Measurements from ENCODE around the gene C3. TPM values are rescaled to one million over a fixed set of nuclear protein-coding genes. Genes with fewer than 3 reads are reported as not detected.

The C3 gene
- total RNA-seq, 1 experiment from 2014 or later: 7.0 TPM

DNA sequence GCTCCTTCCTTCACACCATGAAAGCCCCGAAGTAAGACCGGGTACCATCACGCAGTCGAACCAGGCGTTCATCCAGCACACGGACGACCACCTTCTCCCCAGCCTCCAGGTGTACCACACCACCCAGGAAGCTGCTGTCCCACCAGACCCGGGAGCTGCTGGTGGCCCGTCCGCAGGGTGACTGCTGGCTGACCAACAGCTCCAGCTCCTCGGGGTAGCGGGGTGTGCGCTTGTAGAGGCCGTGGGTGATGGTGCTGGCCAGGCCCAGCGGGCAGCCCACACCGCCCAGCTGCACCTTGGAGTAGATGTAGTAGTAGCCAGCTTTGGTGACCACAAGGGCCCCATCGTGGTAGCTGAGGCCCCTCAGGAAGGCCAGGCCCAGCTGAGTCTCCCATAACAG lies 55.5 kb downstream of the C3 start:
- intact Hi-C loops (cut with micrococcal nuclease): no loop called here
- no peak for ATAC-seq

DNA sequence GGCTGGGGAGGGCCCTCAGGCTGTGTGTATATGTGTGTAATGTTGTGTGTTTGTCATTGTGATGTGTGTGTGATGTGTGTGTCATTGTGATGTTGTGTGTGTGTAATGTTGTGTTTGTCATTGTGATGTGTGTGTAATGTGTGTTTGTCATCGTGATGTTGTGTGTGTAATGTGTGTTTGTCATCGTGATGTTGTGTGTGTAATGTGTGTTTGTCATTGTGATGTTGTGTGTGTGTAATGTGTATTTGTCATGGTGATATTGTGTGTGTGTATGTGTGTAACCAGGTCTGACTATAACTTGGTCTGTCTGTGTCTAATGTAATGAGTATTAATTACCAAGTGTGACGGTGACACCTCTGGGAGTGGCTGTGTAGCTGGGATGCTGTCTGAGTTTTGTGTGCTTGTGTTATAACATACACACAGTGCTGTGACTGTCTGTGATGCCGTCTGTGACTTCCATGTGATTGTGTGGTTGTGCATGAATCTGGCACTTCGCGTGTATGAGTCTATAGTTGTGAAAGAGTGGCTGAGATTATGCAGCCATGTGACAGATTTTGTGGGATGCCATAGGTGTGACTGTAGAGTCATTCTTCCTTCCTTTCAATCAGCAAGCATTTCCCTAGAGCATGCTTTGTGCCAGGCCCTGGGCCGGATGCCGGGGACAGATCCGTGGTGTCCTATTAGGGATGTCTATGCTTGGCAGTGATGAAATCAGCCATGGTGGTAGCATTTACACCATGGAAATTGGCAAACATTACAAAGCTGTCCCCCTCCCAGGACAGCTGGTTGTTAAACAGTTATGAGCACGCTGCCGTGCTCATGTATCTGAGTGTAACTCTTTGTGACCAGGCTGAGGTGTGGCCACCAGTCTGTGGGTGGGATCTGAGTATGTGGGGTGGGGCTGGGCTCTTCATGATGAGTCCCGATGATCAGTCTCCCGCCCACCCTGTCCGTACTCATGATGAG lies 56.9 kb downstream of the C3 start:
- BruUV-seq (replicated peaks): no TSS peak
- Histone ChIP-seq H3K9me3 (ENCODE audit: control insufficient read depth in 1 of 2, insufficient read depth in 1 of 2, low read depth in 1 of 2, low read length in 2 of 2) (no peaks in the 10 kb centered on the region), H4K20me1 (ENCODE audit: insufficient read depth) (no peaks in the 10 kb centered on the region), H3K27me3 (ENCODE audit: insufficient read depth, low read length) (no peaks in the 10 kb centered on the region), H2AFZ (ENCODE audit: low read depth, low read length, poor library complexity, severe bottlenecking) (no peak overlapping the region), H3K9me2 (ENCODE audit: insufficient read depth) (no peaks in the 10 kb centered on the region), H3K4me2 (ENCODE audit: low read length) (no peak overlapping the region), H3K36me3 (ENCODE audit: control insufficient read depth in 1 of 2, insufficient read depth in 2 of 2, low read length in 2 of 2) (no peaks in the 10 kb centered on the region), H3K27ac (ENCODE audit: low read depth, low read length) (no peak overlapping the region), H3K9ac (ENCODE audit: low read length) (no peak overlapping the region), H3K4me1 (ENCODE audit: control insufficient read depth in 1 of 2, insufficient read depth in 2 of 2, low read length in 2 of 2) (no peaks in the 10 kb centered on the region), H3K79me2 (ENCODE audit: insufficient read depth, low read length) (no peaks in the 10 kb centered on the region), H3K4me3 (replicated peaks in 1 of 2; ENCODE audit: low read depth in 1 of 2, low read length in 2 of 2) (no peak overlapping the region)
- no peak for ATAC-seq
- intact Hi-C loops (cut with micrococcal nuclease): no loop called here
- CTCF ChIA-PET: no interaction called here
- DNase-seq (ENCODE audit: low read depth, low spot score): no peak
- RAD21 ChIA-PET (ENCODE audit: low non-redundant PET in 1 of 2, low total read pairs in 2 of 2, uncharacterized antibody in 2 of 2, unreplicated experiment in 2 of 2): no interaction called here
- POLR2A ChIA-PET: no interaction called here
- TF ChIP-seq EGR1 (IDR thresholded peaks at IDR 0.05; ENCODE audit: low read depth) (no peak), SIN3A (IDR thresholded peaks at IDR 0.05; ENCODE audit: low read depth) (no peak), EZH2 (IDR thresholded peaks at IDR 0.05) (no peak), YY1 (IDR thresholded peaks at IDR 0.05; ENCODE audit: extremely low read depth, insufficient replicate concordance, low read depth, low read length) (no peak), SP1 (IDR thresholded peaks at IDR 0.05; ENCODE audit: low read depth) (no peak), FOSL1 (IDR thresholded peaks at IDR 0.05; ENCODE audit: low read depth) (no peak), CEBPB (IDR thresholded peaks at IDR 0.05; ENCODE audit: low read depth) (no peak), EZH2phosphoT487 (IDR thresholded peaks at IDR 0.05; ENCODE audit: borderline replicate concordance) (no peak), RAD21 (IDR thresholded peaks at IDR 0.05; ENCODE audit: low read depth) (no peak), ZFX (IDR thresholded peaks at IDR 0.05) (no peak), SRF (IDR thresholded peaks at IDR 0.05; ENCODE audit: low read depth) (no peak)
- TF ChIP-seq, protein P1, sequence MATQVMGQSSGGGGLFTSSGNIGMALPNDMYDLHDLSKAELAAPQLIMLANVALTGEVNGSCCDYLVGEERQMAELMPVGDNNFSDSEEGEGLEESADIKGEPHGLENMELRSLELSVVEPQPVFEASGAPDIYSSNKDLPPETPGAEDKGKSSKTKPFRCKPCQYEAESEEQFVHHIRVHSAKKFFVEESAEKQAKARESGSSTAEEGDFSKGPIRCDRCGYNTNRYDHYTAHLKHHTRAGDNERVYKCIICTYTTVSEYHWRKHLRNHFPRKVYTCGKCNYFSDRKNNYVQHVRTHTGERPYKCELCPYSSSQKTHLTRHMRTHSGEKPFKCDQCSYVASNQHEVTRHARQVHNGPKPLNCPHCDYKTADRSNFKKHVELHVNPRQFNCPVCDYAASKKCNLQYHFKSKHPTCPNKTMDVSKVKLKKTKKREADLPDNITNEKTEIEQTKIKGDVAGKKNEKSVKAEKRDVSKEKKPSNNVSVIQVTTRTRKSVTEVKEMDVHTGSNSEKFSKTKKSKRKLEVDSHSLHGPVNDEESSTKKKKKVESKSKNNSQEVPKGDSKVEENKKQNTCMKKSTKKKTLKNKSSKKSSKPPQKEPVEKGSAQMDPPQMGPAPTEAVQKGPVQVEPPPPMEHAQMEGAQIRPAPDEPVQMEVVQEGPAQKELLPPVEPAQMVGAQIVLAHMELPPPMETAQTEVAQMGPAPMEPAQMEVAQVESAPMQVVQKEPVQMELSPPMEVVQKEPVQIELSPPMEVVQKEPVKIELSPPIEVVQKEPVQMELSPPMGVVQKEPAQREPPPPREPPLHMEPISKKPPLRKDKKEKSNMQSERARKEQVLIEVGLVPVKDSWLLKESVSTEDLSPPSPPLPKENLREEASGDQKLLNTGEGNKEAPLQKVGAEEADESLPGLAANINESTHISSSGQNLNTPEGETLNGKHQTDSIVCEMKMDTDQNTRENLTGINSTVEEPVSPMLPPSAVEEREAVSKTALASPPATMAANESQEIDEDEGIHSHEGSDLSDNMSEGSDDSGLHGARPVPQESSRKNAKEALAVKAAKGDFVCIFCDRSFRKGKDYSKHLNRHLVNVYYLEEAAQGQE (IDR thresholded peaks at IDR 0.05; ENCODE audit: low read depth): no peak
- TF ChIP-seq, protein P2, sequence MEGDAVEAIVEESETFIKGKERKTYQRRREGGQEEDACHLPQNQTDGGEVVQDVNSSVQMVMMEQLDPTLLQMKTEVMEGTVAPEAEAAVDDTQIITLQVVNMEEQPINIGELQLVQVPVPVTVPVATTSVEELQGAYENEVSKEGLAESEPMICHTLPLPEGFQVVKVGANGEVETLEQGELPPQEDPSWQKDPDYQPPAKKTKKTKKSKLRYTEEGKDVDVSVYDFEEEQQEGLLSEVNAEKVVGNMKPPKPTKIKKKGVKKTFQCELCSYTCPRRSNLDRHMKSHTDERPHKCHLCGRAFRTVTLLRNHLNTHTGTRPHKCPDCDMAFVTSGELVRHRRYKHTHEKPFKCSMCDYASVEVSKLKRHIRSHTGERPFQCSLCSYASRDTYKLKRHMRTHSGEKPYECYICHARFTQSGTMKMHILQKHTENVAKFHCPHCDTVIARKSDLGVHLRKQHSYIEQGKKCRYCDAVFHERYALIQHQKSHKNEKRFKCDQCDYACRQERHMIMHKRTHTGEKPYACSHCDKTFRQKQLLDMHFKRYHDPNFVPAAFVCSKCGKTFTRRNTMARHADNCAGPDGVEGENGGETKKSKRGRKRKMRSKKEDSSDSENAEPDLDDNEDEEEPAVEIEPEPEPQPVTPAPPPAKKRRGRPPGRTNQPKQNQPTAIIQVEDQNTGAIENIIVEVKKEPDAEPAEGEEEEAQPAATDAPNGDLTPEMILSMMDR (IDR thresholded peaks at IDR 0.05 in 2 of 3, conservative IDR thresholded peaks at IDR 0.05 in 1 of 3; ENCODE audit: borderline replicate concordance in 1 of 3, insufficient read depth in 1 of 3, low read depth in 2 of 3, low read length in 2 of 3): no peak
- TF ChIP-seq, protein P3, sequence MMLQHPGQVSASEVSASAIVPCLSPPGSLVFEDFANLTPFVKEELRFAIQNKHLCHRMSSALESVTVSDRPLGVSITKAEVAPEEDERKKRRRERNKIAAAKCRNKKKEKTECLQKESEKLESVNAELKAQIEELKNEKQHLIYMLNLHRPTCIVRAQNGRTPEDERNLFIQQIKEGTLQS (IDR thresholded peaks at IDR 0.05): no peak

More for the DNA sequence above, 55.5 kb downstream of the C3 start:
- no peaks in the 10 kb centered on the region for H3K27me3 ChIP-seq (ENCODE audit: insufficient read depth, low read length)
- ChIA-PET POLR2A (no interaction called here), RAD21 (ENCODE audit: low non-redundant PET in 1 of 2, low total read pairs in 2 of 2, uncharacterized antibody in 2 of 2, unreplicated experiment in 2 of 2) (no interaction called here), CTCF (no interaction called here)
- no peak overlapping the region for H2AFZ ChIP-seq (ENCODE audit: low read depth, low read length, poor library complexity, severe bottlenecking)
- TF ChIP-seq POLR2A (IDR thresholded peaks at IDR 0.05; ENCODE audit: borderline replicate concordance, extremely low read depth, insufficient read depth, insufficient read length): no peak
- H3K9me3 ChIP-seq (ENCODE audit: control insufficient read depth in 1 of 2, insufficient read depth in 1 of 2, low read depth in 1 of 2, low read length in 2 of 2): no peaks in the 10 kb centered on the region
- H3K9ac ChIP-seq (ENCODE audit: low read length): no peak overlapping the region
- no peaks in the 10 kb centered on the region for H3K9me2 ChIP-seq (ENCODE audit: insufficient read depth)
- H3K27ac ChIP-seq (ENCODE audit: low read depth, low read length): no peak overlapping the region
- no peaks in the 10 kb centered on the region for H4K20me1 ChIP-seq (ENCODE audit: insufficient read depth)
- no peaks in the 10 kb centered on the region for H3K4me1 ChIP-seq (ENCODE audit: control insufficient read depth in 1 of 2, insufficient read depth in 2 of 2, low read length in 2 of 2)
- no peaks in the 10 kb centered on the region for H3K36me3 ChIP-seq (ENCODE audit: control insufficient read depth in 1 of 2, insufficient read depth in 2 of 2, low read length in 2 of 2)
- H3K4me3 ChIP-seq (replicated peaks in 1 of 2; ENCODE audit: low read depth in 1 of 2, low read length in 2 of 2): no peak overlapping the region
- H3K79me2 ChIP-seq (ENCODE audit: insufficient read depth, low read length): no peaks in the 10 kb centered on the region
- H3K4me2 ChIP-seq (ENCODE audit: low read length): no peak overlapping the region
- DNase-seq (ENCODE audit: low read depth, low spot score): no peak
- BruUV-seq (replicated peaks): no TSS peak
